ENCODE measurements around the gene ECHS1.

Gene ECHS1

GRCh38 chr10:133318494-133319127, 54.5 kb downstream of the ECHS1 start:
- DNase-seq = peak; percentile 70

- no peak for DNase-seq
These were observed 56.4 kb downstream of the ECHS1 start for GRCh38 chr10:133316732-133317131.

- no peak for DNase-seq
These were observed 56.9 kb downstream of the ECHS1 start for GRCh38 chr10:133316266-133316665.

GRCh38 chr10:133315847-133316246, 57.3 kb downstream of the ECHS1 start:
- DNase-seq = no peak

- no peak for DNase-seq
These were observed 58.2 kb downstream of the ECHS1 start for GRCh38 chr10:133314911-133315310.

- DNase-seq = no peak
These were observed 60.0 kb downstream of the ECHS1 start for GRCh38 chr10:133313192-133313591.

- no peak for DNase-seq
These were observed 60.4 kb downstream of the ECHS1 start for GRCh38 chr10:133312769-133313145.
